C4-2B (cell line): Measurements from ENCODE around the gene CCL1.

Experiments
- CTCF ChIP-seq: fragments of 450-650 bp; conservative IDR thresholded peaks from 2 replicates; pipeline ENCODE4 v1.5.1; 2017; ENCODE audit warnings: mild to moderate bottlenecking
- ZFX ChIP-seq: fragments of 450-650 bp; IDR thresholded peaks from 2 replicates; pipeline ENCODE4 v1.6.1; 2017

GRCh38 chr17:34364751-34365150, 1.7 kb upstream of the CCL1 start:
- TF ChIP-seq CTCF (no peak), ZFX (no peak)
